Kidney tubule cell (primary cell): ENCODE results near the gene SLC4A8.

ENCODE experiments used
- DNase-seq: peaks from one replicate; pipeline ENCODE4 v3.0.0-alpha.2; 2018; ENCODE audit warnings: low spot score

The SLC4A8 gene

DNA sequence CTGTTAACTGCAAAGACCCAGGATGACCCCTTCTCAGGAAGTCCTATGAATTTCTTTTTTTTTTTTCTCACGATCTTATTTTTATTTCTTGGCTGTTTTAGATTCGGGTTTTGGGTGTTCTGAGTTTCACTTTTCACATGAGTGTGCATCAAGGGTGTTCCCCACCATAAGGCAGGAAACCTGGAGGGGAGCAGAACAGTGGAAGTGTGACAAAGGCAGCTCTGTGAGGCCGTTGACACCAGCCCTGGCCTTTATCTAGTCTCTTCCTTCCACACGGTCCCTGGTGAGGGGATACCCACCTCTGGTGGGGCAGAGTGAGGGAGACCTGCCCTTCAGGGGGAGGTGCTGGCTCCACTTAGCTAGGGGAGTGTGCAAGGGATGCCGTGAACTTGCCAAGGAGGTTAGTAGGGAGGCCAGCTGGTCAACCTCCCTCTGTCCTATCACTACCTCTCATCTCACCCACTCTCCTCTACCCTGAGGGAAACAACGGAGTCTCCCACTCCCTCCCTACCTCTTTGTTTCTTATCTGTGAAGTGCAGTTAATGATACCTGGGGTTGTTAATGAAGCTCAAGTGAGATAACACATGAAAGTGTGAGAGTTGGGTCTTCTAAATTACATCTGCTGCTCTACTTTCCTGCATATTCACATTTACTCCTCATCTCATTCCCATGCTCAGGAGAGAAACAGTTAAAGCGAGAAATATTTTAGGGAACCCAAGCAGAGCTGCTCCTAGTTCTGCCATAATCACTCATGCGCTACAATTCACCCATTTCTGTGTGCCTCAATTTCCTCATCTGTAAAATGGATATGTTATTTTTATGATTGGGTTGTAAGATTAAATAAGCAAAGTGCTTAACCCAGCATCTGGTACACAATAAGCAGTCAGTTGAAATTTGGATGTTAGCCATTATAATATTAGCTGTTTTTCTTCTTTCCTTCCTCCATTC lies 29.1 kb upstream of the SLC4A8 start:
- no peak for DNase-seq

DNA sequence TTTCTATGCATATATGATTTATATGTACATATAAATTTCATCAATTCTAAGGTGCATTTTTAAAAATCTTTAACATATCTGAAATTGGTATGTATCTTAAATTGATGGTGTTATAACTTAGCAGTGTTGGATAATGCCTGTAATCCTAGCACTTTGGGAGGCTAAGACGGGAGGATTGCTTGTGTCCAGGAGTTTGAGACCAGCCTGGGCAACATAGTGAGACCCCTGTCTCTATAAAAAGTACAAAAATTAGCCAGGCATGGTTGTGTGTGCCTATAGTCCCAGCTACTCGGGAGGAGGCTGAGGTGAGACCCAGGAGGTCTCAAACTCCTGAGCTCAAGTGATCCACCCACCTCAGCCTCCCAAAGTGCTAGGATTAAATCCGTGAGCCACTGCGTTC lies 27.0 kb upstream of the SLC4A8 start:
- DNase-seq, result no peak

DNA sequence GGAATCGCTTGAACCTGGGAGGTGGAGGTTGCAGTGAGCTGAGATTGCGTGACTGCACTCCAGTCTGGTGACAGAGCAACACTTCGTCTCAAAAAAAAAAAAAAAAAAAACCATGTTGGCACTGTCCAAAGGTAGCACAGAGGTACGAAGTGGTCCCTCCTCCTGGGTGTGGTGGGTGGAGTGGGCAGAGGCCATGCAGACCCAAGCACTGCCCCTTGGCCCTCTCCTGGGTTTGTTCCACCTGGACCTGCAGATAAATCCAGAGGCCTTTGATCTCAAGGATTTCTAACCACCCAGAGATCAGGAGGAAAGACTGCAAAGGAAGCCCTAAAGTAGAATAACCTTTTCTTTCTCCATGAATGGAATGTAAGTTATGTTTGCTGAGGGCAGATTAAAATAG lies 24.7 kb upstream of the SLC4A8 start:
- no peak for DNase-seq

DNA sequence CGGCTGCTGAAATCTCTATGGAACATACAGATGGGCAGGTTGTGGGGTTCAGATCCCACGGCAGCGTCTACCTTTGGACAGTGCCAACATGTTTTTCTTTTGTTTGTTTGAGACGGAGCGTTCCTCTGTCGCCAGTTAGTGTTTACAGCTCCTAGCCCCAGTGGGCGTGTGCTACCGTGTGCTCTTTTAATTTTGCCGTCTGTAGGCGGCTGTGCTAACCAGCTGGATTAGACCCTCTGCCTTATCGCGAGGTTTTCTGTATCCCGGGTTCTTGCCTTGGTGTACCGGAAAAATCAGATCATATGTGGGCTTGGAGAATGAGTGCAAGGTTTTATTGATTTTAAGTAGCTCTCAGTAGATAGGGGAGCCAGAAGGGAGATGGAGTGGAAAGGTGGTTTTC lies 23.6 kb upstream of the SLC4A8 start:
- no peak for DNase-seq

DNA sequence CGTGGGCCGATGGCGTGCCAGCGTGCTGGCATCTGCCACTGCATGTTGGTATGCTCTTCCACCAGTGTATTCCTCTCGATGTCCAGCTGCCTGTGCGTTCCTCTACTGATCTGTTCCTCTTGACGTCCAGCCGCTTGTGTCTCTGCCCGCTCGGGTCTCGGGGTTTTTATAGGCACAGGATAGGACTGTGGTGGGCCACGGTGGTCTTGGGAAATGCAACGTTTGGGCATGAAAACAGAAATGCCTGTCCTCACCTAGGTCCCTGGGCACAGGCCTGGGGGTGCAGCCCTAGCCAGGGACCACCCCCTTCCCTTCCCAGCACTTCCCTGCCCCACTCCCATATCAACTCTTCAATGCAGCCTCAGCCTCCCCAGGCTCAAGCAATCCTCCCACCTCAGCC lies 23.1 kb upstream of the SLC4A8 start:
- DNase-seq, result no peak

DNA sequence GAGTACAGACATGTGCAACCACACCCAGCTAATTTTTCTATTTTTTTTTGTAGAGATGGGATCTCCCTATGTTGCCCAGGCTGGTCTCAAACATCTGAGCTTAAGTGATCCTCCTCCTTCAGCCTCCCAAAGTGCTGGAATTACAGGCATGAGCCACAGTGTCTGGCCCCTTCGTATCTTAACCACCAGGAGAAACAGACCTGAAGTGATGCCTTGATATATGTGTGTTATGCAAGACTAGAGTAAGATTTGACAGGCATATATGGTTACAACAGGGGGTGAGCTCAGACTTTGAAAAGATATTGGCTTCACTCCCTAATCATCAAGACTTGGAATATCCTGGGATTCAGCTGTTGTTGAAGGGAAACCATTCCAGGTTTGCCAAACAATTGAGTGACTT lies 22.7 kb upstream of the SLC4A8 start:
- no peak for DNase-seq

DNA sequence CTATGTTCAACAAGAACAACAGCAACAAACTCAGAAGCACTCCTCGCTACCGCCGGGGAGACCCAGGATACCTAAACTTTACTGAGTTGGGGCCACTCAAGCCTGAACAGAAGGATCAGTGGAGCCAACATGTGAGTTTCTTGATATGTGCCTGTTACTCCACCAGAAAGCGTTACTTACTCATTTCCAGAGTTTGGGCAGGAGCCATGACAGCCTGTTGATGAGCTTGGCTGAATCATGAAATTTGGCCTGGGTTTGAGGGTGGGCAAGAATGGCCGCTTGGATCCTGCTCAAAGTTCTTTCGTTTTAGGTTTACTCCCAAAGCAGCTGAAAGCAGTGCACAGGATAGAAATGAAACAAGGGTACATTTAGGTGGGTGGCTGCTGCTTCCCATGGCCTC lies 21.5 kb upstream of the SLC4A8 start:
- DNase-seq, result no peak

DNA sequence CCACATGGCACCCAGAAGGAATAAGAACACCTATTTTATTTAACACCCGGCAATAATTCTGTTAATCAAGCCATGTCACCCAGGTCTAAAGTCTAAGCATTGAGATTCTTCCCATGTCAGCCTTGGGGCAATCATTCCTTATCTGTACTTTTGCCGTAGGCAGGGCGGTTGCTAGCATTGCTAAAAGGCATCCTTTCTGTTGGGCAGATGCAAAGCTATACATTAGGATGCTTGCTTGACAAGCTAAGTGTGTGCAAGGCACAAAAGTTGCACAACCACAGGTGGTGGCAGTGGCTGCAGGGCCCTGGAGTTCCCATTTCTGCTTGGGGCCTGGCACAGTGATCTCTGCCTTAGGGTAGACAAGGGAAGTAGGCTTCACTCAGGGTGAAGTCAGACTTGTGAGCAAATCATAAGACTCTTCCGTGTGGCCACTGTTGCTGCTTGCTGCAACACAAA lies 20.9 kb upstream of the SLC4A8 start:
- no peak for DNase-seq

DNA sequence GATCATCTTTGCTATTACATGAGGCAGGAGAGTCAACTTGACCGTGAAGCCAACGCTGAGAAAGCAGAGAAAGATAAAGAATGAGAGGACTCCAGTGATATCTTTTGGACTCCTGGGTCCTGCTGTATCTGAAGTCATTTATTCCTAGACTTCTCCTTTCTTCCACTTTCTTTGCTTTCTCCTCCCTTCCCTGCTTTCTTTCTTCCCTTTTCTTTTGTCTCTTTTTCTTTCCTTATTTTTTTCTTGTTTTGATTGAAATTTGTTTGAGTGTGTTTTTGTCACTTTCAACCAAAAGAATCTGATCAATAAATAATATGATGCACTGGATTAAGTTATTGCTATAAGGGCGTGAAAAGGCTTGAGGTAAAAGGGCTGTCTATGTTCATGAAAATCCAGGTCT lies 20.0 kb upstream of the SLC4A8 start:
- no peak for DNase-seq

DNA sequence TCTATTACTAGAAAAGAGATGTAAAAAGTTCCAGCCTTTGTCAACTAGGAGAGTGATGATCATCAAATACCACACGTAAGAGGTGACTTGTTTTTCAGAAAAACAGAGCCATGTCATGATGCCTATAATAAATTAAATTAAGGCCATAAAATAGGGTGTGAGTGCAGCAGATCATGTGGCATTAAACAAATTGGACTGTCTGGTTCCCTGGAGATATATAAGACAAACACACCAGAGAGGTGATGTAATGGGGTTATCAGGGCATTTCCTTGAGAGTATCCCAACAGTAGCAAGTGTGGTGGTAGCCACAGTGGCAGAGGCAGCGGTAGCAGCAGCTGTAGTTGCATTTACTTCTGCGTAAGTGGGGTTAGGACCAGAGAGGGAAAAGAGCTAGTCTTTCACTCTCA lies 18.8 kb upstream of the SLC4A8 start:
- no peak for DNase-seq

DNA sequence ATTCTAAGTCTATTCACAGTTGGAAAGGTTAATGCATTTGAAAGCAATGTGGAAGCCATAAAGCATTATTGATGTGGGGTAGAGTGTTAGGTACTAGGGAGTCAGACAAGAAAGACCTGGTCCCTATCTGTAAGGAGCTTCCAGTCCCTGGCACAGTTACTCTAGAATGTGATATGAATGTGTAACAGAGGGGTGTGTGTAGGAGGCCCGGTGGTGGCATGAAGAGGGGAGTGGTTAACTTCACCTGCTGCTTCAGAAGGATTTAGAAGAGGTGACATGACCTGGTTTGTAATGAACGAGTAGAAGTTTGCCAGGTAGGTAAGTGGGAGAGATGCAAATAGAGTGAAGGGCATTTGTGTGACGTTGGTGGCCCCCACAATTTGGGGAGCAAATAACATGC lies 18.3 kb upstream of the SLC4A8 start:
- DNase-seq, result no peak

DNA sequence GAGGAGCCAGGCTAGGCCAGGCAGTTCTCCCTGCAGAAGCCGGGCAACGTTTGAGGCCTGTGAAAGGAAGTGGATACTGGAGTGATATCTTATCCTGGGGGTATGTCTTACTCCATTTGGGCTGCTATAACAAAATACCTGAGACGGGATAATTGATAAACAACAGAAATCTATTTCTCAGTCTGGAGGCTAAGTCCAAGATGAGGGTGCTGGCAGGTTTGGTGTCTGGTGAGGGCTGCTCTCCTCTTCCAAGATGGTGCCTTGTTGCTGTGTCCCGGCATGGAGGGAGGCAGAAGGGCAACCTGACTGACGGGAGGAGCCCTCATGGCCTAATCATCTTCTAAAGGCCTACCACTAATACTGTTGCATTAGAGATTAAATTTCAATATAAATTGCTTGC lies 17.8 kb upstream of the SLC4A8 start:
- no peak for DNase-seq

DNA sequence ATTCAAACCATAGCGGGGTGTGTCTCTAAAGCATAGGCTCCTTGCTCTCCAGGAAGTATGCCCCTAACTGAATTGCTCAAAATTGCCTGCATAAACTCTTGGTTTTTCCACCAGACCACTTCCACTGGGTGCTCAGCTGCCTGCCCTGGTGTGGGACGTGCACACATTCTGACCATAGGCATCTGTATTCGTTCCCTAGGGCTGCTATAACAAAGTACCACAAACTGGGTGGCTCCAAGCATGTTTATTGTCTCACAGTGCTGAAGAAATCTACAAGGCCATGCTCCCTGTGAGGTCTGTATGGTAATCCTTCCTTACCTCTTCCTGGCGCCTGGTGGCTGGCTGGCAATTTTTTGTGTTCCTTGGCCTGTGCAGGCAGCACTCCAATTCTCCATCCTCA lies 17.0 kb upstream of the SLC4A8 start:
- DNase-seq, result no peak

DNA sequence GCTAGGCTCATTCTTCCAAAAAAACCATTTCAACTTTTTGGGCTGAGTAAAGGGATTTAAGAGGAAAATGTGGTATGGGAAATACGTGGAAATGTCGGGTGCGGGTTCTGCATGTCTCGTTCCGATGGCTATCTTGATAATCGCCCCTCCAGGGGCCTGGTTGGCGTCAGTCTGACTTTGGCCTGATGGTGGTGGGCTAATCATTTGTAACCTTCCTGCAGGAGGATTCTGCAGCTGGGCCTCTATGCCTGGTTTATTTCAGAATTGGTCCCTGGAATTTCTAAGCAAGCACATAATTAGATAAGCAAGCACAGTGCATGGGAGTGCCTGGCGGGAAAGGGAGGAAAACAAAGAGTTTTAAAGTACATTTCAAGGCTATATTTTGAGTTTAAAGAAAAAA lies 14.8 kb upstream of the SLC4A8 start:
- no peak for DNase-seq

DNA sequence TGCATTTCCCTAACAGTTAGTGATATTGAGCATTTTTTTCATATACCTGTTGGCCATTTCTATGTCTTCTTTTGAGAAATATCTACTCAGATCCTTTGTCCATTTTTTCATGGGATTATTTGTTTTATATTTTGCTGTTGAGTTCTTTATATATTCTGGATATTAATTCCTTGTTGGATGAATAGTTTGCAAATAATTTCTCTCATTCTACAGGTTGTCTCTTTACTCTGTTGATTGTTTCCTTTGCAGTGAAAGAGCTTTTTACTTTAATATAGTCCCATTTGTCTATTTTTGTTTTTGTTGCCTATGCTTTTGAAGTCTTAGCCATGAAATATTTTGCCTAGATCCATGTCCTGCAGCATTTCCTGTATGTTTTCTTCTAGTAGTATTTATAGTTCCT lies 11.5 kb upstream of the SLC4A8 start:
- DNase-seq, result no peak

DNA sequence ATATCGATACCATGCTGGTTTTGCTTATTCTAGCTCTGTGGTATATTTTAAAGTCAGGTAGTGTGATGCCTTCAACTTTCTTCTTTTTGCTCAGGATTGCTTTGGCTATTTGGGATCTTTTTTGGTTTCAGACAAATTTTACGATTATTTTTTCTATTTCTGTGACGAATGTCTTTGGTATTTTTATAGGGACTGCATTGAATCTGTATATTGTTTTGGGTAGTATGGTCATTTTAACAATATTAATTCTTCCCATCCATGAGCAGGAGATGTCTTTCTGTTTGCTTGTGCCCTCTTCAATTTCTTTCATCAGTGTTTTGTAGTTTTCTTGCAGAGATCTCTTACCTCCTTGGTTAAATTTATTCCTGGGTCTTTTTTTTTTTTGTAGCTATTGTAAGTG lies 10.8 kb upstream of the SLC4A8 start:
- no peak for DNase-seq

DNA sequence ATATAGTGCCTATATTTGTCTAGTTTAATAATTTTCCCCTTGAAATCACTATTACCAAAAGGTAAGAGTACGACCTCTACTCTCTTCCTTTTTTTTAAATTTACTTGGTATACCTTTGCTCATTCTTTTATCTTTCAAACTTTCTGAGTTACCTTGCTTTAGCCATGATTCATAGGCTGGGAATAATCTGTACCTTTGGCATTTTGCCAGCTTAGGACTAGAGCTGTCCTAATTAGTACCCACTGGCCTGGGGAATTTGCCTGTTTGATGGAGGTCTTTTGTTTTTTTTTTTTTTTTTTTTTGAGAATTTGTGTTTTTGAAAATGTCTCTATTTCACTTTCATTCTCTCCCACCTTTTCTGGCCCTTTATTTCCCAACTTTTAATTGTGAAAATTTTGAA lies 8.7 kb upstream of the SLC4A8 start:
- DNase-seq, result peak; percentile 29

DNA sequence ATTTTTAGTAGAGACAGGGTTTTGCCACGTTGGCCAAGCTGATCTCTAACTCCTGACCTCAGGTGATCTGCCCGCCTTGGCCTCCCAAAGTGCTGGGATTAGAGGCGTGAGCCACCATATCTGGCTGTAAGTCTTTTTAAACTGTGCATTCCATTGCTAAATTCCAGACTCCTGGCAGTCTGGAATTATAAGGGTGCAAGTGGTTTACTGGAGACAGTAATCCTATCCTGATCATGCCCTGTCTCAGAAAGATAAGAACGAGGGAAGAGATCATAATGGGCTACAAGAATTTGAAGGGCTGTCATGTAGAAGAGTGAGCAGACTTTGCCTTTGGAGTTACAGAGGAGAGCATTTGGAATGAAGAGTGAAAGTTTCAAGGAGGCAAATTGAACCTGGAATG lies 6.8 kb upstream of the SLC4A8 start:
- DNase-seq, result no peak

DNA sequence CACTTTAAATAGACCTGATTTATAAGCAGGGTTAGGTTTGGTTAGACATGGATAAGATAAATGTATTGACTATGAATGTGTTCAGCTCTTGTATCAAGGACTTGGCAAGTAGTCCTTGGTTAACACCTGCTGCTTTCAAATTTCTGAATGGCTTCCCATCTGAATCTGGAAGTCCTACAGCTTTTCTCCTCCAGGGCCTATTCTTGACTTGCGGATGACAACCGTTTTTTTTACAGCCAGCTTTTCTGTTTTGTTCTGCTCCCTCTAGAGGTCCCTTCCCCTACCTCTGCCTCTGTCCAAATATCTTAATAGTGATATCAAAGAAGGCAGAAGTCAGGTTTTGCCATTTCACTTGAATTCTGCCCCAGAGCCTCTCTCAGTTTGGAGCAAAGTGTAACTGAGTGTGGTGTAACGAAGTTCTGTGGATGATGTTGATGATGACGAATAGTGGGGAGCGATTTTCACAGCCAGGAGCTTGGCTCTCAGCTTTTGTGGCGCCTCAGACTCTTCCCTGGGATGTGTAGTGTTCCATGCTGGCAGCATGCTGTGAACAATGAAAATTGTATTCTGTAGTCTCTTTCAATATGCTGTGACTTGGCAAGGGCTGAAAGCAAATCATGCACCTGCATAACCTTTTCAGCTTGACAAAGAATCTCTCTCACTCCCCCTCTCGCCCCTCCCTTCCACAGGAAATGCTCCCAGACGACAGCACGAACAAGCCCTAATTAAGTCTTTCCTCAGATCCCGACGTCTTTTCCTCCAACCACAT lies 5.0 kb upstream of the SLC4A8 start:
- no peak for DNase-seq

DNA sequence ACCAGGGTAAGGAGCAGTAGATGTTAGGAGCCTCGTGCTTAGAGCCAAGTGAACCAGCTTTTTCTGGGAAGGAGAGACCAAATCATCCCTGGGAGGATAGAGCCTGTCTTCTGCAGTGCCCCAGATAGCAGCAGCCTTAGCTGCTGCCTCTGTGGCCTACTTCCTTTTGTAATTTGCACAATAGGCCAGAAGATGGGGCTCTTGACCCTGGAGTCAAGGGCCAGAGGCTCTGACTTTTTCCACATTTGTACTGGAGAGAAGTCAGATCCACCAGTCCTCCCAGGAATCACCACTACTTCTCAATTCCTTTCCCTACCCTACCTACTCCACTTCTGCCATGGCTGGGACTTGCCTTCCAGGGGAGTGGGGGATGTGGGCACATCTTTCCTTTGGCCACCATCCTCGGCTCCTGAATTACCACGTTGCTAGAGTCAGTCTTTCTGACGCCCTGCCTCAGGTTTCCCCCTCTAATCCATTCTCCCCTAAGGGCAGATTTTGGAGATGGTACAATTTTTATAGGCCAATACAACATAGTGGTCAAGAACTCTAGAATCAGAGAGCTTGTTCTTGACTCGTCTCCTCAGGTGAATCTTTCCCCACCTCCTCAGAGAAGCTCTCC lies 3.3 kb upstream of the SLC4A8 start:
- DNase-seq, result peak; percentile 74

DNA sequence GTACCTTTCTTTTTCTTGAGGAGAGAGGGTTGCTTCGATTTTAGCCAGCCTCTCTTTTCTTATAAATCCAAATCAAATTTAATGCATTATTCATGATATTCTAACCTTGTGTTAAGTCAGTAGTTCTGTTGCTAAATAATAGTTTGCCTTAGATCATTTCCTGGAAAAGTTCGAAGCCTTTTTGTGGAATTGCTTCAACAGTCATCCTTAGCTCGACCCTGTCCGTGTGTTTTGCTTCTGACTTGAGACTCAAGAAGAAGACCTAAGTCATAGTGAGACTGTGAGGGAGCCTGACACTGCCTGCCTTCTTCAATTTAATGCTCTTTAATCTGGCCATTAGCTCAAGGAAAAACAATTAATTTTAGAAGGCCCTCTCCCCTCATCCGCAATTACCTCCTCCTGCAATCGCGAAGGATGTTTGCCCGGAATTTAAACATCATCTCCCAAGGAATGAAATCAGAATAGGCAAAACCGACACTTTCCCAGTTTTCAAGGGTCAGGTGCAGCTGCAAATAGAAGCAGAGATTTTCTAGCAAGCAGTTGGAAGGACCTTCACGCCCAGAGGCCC lies 453 bp upstream of the SLC4A8 start:
- no peak for DNase-seq

DNA sequence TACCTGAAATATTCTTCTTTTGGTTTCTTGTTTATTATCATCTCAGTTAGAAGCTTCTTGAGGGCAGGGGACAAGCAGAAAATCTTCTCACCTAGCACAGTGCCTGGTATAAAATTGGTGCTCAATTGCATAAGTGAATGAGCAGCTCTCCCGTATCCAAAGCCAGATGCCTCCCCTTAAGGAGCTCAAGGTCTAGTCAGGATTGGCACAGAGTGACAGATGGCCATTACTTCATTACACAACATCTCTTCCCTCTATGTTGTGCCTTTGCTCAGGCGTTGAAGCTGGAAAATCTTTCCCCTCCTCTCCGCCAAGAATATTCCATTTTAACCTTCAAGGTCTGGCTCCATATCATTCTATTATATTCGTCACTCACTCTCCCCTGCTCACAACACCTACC lies 3.6 kb downstream of the SLC4A8 start:
- DNase-seq, result no peak

DNA sequence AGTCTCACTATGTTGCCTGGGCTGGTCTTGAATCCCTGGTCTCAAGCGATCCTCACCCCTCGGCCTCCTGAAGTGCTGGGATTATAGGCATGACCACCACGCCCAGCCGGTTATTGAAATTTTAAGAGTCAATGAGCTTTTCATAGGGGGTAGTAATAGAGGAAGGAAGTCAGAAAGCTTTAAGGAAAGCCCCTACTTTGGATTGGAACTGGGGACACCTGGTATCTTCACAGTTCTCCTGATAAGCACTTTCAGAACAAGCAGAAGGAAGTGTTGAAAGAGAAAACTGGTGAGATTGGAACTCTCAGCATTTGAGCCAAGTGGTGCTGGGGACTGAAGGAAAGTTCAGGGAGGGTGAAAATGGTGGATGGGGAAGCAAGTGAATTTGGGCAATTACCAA lies 5.1 kb downstream of the SLC4A8 start:
- DNase-seq, result no peak
